ENCODE data around the gene CRMP1.

CRMP1 gene

DNA sequence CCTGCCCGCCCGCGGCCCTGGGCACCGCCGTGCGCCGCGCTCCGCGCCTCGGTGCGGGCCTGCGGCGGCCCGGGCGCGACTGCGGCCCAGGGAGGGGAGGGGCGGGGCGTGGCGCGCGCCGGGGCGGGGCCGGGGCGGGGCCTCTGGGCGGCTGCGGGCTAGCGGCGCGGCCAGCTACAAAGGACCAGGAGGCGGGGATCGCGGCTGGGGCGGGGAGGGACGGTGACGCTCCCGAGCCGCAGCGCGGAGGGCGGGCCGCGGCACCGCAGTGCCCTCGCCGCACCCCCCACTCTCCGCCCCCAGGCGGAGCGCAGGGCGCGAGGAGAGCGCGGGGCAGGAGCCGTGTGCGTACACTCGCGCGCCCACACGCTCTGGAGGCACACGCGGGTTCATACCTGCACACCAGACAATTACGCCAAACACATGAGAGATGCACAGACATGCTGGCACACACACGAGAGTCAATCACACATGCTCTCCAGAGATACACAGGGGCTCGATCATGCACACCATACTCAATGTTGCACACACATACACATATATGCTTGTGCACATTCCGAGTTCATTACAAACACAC is at the start of gene CRMP1:
CRMP1 (minus strand) TSS at position 83 of the 577 bp plus-strand sequence. CDS start 117 bp downstream, outside the sequence.
- DNase-seq (ENCODE audit: low read depth) = no peak
- TF ChIP-seq, protein P1, sequence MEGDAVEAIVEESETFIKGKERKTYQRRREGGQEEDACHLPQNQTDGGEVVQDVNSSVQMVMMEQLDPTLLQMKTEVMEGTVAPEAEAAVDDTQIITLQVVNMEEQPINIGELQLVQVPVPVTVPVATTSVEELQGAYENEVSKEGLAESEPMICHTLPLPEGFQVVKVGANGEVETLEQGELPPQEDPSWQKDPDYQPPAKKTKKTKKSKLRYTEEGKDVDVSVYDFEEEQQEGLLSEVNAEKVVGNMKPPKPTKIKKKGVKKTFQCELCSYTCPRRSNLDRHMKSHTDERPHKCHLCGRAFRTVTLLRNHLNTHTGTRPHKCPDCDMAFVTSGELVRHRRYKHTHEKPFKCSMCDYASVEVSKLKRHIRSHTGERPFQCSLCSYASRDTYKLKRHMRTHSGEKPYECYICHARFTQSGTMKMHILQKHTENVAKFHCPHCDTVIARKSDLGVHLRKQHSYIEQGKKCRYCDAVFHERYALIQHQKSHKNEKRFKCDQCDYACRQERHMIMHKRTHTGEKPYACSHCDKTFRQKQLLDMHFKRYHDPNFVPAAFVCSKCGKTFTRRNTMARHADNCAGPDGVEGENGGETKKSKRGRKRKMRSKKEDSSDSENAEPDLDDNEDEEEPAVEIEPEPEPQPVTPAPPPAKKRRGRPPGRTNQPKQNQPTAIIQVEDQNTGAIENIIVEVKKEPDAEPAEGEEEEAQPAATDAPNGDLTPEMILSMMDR (IDR thresholded peaks at IDR 0.05; ENCODE audit: insufficient read depth, low read depth, low read length, missing control alignments) = no peak
- H3K4me3 ChIP-seq (ENCODE audit: low read depth, low read length) = no peak within 1 kb of the TSS

DNA sequence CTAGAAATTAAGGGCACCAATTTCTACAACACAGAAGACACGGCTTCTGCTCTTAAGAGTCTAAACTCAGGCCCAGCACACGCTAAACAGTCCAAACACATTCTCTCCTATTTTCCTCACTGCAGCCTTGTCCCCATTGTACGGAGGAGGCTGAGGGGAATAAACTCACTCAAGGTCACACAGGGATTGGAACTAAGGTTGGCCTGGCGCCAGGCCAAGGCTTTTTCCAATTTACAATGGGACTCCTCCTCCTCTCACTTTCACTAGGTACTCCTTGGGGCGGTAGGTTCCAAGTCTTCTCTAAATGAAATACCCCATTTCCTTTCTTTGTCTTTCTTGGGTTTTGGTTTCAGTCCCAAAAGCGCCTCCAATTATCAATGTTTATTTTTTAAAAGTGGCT is 48.7 kb upstream of the CRMP1 start:
- TF ChIP-seq, protein P1 (IDR thresholded peaks at IDR 0.05; ENCODE audit: insufficient read depth, low read depth, low read length, missing control alignments) = no peak
- no peak overlapping the region for H3K4me3 ChIP-seq (ENCODE audit: low read depth, low read length)
- DNase-seq (ENCODE audit: low read depth) = no peak

DNA sequence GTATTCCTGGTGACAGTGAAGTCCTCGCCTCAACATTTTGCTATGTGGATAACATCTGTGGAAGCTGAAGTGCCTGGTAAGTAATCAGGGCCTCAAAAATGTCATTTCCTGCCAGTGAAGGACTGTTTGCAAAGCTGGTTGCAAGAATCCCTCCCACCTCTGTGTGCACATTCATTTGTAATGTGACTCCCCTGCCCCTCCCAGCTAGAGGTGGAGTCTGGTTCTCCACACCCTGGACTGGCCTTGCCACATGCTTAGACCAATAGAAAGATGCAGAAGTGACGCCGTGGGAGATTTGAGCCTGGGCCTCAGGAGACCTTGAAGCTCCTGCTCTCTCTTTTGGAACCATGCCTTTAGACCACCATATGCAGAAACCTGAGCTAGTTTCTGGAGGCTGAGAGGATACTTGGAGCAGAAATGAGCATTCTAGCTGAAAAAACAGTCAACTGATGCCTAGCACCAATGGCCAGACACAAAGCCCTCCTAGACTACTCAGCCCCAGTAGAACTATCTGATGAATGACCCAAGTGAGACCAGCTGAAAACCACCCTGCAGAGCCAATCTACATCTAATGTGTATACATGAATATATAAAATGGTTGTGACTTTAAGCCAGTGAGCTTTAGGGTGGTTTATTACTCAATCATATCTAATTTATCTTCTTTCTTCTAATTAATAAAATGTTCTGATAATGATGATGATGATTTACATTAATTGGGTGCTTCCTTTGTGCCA is 47.8 kb upstream of the CRMP1 start:
- no peak for DNase-seq (ENCODE audit: low read depth)
- TF ChIP-seq, protein P1 (IDR thresholded peaks at IDR 0.05; ENCODE audit: insufficient read depth, low read depth, low read length, missing control alignments) = no peak

GRCh38 chr4:5933996-5934831 is 41.3 kb upstream of the CRMP1 start:
- H3K4me3 ChIP-seq (ENCODE audit: low read depth, low read length) = no peak overlapping the region
- no peak for DNase-seq (ENCODE audit: low read depth)
- TF ChIP-seq, protein P1 (IDR thresholded peaks at IDR 0.05; ENCODE audit: insufficient read depth, low read depth, low read length, missing control alignments) = no peak

More for the DNA sequence above, 47.8 kb upstream of the CRMP1 start:
- no peak overlapping the region for H3K4me3 ChIP-seq (ENCODE audit: low read depth, low read length)

DNA sequence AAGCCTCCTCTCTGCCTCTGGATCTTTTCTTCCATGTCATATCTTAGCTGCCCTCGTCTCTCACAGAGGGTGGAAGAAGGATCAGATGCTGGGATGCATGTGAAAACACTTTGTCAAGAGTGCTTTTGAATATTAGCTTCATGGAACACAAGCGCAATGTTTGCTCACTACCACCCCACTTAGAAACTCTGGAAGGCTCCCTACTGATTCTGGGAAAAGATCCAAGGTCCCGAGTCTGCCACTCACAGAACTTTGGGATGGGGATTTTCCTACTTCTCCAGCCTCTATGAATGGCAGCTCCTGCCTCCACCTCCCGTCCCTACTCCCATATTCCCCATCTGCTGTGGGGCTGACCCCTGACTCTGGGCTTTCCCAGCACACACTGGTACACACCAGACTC is 40.2 kb upstream of the CRMP1 start:
- DNase-seq (ENCODE audit: low read depth) = no peak
- TF ChIP-seq, protein P1 (IDR thresholded peaks at IDR 0.05; ENCODE audit: insufficient read depth, low read depth, low read length, missing control alignments) = no peak

GRCh38 chr4:5932035-5932568 is 39.2 kb upstream of the CRMP1 start:
- H3K4me3 ChIP-seq (ENCODE audit: low read depth, low read length) = no peak overlapping the region
- TF ChIP-seq, protein P1 (IDR thresholded peaks at IDR 0.05; ENCODE audit: insufficient read depth, low read depth, low read length, missing control alignments) = no peak
- DNase-seq (ENCODE audit: low read depth) = no peak

More for the DNA sequence above, 40.2 kb upstream of the CRMP1 start:
- no peak overlapping the region for H3K4me3 ChIP-seq (ENCODE audit: low read depth, low read length)

Data from GM12865 (cell line).